Skin epidermis (tissue), 12 donors: Measurements from ENCODE around the gene RBMS1.
"Not testable (repeated sequence)": the region's sequence is repeated elsewhere in the genome, so short reads cannot be mapped to it uniquely, and the experiment has no call there.

Source experiments
- H3K27ac ChIP-seq, 21 experiments: fragments of 200-600 bp; sonication (generic) in 11 of 21; one replicate each; pipeline ENCODE4 v1.5.0; 2020; ENCODE audit warnings: mild to moderate bottlenecking in 3 of 21, inconsistent platforms in 2 of 21, moderate library complexity in 2 of 21
- H3K4me3 ChIP-seq, 7 experiments: fragments of 200-600 bp; sonication (generic) in 2 of 7; one replicate each; pipeline ENCODE4 v1.5.0; 2020; ENCODE audit warnings: inconsistent platforms in 2 of 7, mild to moderate bottlenecking in 2 of 7, moderate library complexity in 1 of 7

The RBMS1 gene

DNA sequence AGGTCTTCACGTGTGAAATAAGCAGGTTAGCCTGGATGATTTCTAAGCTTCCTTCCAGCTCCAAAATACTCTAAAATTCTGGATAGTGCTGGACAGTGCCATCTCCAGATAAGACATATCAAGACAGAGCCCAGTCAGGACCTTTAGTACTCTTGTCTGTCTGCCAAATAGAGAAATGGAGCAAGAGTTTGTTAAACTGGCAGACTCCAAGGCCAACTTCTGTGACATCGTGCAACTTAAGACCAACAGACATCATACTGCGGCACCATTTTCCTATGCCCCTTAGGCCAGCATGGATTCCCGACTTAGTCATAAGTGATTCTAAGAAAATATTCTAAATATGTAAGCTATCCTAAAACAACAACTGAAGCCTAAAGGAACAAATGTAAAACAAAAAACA, 118.6 kb downstream of the RBMS1 start:
- H3K4me3 ChIP-seq: no peak overlapping the region
- H3K27ac ChIP-seq: peak overlapping the region in 9 of 21 experiments; percentile 4 to 67 (median 52)

DNA sequence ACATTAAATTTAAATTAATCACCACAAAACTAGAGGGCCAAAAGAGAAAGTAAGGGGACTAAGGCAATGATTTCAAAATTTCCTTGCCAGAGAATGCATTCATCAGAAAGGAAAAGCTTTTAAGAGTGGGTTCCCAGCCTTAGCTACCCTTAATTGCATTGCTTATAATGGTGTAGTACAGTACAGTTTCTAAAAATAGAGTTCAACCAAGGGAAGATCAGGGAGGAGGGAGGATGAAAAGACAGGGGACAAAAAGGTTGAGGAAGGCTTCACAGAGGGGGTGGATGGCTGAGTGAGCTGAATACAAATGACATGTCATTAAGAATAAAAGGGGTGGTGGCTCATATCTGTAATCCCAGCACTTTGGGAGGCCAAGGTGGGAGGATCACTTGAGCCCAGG, 119.9 kb downstream of the RBMS1 start:
- Histone ChIP-seq H3K27ac (peak overlapping the region in 11 of 21 experiments; percentile 6 to 77 (median 31)), H3K4me3 (no peak overlapping the region)

DNA sequence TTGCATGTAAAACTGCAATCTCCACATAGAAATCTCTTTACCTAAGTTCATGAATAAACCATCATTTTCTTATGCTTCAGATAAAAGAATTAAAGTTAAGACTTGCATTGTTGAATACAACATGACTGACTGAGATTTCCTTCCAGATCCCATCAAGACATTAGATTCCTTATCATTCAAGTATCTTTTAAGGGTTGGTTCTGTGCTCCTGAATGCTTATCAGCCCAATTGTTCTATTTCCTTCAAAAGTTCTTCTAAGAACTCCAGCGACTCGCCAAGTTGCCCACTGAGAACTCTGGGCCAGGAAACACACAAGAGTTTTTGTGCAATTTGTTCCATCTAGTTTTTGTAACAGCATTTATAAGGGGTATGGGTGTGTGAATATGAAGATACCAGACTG, 120.3 kb downstream of the RBMS1 start:
- H3K4me3 ChIP-seq: no peak overlapping the region
- H3K27ac ChIP-seq: peak overlapping the region in 11 of 21 experiments; percentile 6 to 77 (median 31)

DNA sequence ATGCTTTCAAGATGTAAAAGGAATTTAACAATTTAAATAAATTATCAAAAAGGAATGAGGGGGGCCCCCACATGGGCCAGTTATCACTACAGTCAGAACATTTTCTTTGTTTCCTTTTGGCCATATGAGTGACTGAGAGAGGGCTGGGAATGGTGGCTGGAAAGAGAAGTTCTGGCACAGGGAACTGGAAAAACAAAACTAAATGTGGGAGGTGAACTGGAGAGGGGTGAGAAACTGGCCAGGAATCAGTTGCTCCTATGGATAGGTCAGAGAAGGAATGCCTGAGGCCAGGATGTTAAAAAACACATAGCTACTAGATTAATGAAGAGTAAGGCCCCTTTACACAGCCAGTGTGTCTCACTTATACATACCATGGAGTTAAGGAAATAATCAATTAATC, 121.0 kb downstream of the RBMS1 start:
- H3K27ac ChIP-seq: peak overlapping the region in 13 of 21 experiments; percentile 10 to 69 (median 32)
- no peak overlapping the region for H3K4me3 ChIP-seq

DNA sequence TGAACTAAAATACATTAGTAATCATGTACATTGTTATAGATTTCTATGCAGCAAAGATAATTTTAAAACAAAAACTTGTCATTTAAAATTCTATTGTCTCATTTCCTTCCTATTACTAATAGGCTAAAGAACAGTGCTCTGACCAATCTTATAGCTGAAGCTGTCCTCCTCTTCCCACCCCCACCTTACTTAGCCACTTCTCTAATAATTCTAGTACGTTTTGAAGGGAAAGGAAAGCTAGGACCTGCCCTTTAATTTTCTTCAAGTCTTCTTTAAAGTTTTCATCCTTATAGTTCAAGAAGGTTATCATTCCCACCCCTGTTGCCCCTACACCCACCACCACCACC, 121.6 kb downstream of the RBMS1 start:
- peak overlapping the region in 11 of 21 experiments; percentile 10 to 69 (median 44) for H3K27ac ChIP-seq
- H3K4me3 ChIP-seq: no peak overlapping the region

DNA sequence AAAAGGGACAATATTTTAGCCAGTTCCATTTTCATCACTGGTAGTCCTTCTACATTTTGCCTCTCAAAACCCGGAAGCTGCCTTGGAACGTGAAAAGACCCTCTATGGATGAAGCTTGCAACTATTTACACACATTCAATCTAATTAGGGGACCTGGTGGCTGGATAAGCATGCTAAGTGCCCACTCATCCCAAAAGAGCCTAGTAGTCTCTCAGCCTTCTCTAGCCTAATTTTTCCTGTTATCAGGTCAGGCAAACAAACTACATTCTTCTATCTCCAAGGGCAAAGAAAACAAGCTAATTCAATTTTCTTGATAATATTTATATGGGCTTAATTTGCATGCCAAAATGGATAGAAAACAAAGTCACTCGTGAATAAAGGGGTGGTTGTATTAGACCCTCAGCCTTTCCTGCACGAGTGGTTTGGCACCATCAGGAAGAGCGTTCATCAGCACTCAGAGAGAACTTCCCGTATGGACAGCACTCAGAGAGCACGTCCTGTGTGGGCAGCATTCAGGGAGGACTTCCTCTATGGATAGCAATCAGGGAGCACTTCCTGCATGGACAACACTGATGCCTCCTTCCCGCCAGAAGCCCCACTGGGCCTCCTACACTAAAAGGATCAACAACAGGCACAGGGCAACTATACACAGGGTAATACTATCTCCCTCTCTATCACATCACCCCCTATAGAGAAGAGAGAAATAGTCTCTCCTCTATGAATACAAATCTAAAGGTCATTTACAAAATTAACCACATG, 122.2 kb downstream of the RBMS1 start:
- Histone ChIP-seq H3K27ac (peak overlapping the region in 9 of 21 experiments; percentile 18 to 67 (median 44)), H3K4me3 (no peak overlapping the region)

DNA sequence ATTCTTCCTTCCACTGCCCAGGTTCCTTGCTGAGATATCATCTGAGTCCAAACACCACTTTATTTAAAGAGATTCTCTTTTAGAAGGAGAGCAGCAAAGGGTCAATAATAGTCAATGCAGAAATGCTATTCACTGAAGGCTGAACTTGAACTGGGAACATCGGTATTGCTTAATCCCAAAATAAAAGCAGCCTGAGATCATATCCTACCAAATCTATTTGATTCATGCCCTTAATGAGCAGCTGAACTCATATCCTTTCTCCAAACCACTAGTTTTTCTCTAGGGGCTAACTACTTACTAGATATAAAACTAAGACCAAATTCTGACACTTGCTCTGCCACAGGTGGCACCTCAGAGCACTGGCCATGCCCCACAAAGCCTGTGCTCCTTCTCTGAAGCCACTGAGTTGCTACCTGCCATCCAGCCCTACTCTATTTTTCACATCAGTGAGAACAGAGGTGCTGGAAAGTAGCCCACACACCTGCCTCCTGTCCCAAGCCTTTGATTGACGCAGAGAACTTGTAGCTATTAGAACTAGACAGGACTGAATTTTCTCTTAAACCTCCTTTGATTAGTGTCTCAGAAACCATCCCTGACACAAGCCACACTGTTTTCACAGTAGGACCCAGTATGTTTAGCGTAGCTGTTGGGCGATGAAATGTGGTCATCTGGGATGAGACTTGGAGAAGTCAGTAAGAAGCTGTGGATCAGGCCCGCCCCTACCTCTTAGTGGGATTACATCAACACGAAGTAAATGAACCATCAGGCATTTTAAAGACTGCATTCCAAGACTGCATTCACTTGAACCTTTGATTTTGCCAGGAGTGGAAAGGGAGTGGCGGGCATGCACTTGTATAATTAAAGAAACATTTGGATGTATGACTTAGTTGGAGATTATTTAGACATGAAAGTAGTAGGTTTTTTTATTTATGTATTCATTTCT, 124.3 kb downstream of the RBMS1 start:
- H3K27ac ChIP-seq: peak overlapping the region in 4 of 21 experiments; percentile 11 to 35 (median 22)

DNA sequence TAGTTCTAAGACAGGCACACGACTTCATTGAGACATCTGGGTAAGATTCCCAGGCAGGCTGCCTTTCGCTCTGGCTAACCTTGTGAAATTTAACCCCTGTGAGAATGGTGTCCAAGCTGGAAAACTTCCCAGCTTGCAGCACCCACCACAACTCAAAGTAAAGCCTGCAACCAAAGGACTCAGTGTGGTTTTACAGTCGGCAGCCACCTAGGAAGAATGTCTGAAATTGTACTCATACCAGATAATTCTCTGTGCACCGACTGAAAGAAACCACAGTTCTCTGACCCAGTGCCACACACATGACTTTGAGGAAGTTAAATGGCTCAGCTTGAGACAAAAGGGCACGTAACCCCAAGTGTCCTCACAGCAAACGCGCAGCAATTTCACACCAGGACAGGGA, 125.7 kb downstream of the RBMS1 start:
- Histone ChIP-seq H3K4me3 (no peak overlapping the region), H3K27ac (peak overlapping the region in 6 of 21 experiments; percentile 13 to 62 (median 34))

More for the DNA sequence above, 124.3 kb downstream of the RBMS1 start:
- no peak overlapping the region for H3K4me3 ChIP-seq

DNA sequence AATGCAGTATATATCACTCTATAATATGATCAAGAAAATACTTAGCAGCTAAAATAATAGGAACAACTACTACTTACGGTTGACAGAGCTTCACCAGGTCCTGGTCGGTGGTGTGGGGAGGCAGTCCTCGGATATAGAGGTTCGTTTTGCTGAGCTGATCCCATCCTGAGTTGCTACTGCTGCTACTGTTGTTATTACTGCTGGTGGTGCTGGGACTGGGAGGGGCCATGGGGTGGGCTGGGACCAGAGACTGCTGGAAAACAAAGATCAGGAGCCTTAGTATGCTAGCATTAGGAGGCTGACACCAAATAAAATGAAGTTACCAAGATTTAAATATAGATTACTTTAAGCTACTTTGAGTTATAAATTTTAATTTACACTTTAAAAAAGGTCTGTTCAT, 126.5 kb downstream of the RBMS1 start:
- H3K4me3 ChIP-seq: not testable (repeated sequence)
- peak overlapping the region in 2 of 21 experiments; percentile 26 to 38 for H3K27ac ChIP-seq

DNA sequence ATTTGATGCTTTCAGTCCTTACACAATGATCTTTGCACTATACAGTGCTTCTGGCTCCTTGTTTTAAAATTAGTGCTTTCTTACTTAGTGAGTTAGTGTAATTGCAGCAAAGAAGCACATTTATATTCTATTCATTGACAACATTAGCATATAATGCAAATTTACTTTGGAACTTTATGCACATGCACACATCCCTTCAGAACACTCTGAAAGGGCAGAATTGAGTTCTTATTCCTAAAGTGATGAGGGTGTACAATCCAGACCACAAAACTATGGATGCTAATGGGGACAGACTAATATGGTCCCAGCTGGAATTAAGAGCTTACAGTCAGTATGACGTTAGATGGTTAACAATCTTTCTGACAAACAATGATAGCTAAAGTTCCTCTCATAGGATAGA, 127.1 kb downstream of the RBMS1 start:
- Histone ChIP-seq H3K4me3 (no peak overlapping the region), H3K27ac (no peak overlapping the region)

DNA sequence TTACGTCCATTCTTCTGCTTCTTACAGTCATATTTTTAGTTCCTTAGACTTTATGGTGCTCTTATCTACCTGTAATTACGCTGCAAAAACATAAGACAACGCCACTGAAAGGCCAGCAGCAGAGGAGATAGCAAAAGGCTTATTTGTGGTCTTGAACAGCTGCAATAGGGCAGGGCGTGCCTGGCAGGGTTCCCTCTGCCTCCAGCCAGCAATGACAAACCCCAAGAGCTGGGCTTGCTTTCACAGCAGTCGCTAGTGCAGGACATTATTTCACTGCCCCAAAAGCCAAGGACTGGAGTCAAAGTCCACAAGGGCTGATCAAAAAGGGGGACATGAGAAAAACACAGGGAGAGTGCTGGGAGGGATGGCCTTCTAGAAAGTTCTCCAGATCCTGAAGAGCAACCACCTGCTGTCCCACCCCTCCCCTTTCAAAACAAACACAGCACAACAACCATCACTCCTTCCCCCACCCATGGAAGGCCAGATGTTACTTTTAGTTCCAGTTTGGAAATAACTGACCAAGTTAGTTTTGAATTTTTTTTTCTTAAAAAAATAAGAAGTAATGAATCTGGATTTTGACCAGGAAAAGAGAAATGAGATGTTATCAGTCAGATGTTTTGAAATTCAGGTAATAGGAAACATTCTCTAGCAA, 127.8 kb downstream of the RBMS1 start:
- Histone ChIP-seq H3K27ac (peak overlapping the region in 1 of 21 experiments; percentile 30), H3K4me3 (no peak overlapping the region)

DNA sequence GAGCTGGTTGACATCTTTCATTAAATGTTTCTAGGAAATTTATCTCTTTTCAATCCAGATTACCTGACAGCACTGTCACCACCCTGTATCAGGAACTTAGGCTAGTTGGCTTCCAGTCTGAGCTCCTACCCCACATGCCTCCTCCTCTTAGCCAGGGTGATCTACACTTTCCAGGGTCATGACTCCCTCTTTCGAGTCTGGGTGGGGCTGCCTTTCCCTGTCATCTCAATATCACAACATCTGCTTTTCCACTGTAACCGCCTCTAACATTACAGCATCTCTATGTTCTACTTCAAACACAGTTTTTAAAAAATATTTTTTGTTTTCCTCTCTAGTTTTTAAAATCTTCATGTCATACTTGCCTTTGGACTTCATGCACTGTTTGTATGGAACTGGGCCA, 129.2 kb downstream of the RBMS1 start:
- Histone ChIP-seq H3K4me3 (no peak overlapping the region), H3K27ac (peak overlapping the region in 1 of 21 experiments; percentile 12)

DNA sequence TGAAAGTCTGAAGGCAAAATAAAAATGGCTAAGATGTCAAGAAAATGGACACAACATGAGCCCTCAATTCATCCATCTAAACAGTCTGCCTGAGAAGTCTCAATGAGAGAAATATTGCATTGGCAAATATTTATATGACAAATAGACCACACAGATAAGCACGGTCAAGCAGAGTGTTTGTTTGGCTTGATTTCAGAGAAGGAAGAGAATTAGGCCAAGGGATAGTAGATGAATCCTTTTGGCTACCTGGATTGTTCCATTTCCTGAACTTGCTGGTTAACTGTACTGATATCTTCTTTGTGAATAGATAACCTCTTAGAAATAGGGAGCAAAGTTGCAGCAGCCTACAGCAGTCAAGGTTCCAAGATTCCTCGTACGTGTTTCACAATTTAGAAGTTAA, 129.6 kb downstream of the RBMS1 start:
- Histone ChIP-seq H3K27ac (peak overlapping the region in 1 of 21 experiments; percentile 12), H3K4me3 (no peak overlapping the region)

DNA sequence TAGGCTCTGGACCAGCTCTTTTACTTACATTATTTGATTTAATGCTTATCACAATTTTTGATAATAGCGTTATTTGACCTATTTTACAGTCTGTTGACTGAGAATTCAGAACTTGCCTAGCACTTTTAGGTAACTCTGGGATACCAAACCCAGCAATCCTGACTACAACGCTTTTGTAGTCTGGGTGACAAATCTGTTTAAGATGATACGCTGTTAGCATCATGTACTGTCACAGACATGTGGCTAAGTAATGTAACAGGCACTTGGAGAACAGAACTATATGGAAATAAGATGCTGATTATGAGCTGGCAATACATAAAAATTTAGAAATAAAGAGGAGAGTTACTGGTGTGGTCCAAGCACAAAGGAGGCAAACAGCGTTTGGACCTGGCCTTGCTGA, 130.6 kb downstream of the RBMS1 start:
- no peak overlapping the region for H3K4me3 ChIP-seq
- peak overlapping the region in 1 of 21 experiments; percentile 5 for H3K27ac ChIP-seq

DNA sequence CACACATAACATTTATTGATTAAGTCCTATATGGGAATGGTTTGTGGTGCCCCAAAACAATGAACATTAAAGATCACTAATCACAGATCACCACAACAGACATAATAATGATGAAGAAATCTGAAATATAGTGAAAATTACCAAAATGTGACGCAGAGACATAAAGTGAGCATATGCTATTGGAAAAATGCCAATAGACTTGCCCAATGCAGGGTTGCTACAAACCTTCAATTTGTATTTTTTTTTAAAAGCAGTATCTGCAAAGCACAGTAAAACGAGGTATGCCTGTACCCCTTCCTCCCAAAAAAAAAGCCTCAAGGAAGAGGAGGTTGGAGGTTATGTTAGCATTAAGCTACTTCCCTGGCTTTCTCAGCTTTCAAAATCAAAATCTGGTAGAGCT, 131.1 kb downstream of the RBMS1 start:
- Histone ChIP-seq H3K4me3 (no peak overlapping the region), H3K27ac (no peak overlapping the region)

DNA sequence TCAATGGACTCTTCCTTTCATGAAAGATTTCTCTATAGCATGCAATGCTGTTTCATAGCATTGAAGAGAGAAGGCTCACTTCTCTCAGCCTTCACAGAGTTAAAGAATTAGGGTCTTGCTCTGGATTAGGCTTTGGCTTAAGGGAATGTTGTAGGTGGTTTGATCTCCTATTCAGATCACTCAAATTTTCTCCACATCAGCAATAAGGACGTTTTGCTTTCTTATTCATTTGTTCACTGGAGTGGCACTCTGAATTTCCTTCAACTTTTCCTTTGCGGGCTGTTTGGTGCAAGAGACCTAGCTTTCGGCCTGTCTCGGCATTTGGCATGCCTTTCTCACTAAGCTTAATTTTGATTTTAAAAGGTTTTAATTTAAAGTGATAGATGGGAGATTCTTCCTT, 131.6 kb downstream of the RBMS1 start:
- Histone ChIP-seq H3K27ac (no peak overlapping the region), H3K4me3 (no peak overlapping the region)

DNA sequence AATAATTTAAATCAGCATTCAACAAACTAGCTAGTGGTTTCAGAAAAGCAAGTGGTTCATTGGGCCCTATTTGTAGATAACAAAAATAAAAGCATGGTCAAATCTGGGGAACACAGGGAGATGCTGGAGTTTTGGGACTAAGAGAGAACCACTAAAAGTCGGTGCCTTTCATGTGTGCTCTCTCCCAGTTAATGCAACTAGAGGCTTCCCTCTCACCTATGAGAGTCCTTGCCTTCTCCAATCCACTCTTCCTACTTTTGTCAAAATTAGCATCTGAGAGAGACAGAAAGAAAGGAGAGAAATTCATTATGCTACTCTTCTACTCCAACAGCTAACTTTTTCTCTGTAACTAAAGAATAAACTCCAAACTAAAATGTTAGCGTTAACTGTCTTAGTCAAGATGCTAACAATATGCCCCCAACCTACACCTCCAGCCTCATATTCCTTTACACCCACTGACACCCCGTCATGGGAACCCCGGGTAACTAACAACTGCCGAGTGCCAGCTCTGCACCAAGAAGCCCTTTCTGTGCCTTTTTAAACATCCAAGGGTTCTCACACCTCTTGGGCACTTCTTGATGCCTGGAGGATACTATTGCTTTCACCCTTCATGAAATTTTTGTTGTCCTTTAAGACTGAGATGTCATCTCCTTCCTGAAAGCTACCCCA, 133.4 kb downstream of the RBMS1 start:
- Histone ChIP-seq H3K4me3 (no peak overlapping the region), H3K27ac (no peak overlapping the region)

DNA sequence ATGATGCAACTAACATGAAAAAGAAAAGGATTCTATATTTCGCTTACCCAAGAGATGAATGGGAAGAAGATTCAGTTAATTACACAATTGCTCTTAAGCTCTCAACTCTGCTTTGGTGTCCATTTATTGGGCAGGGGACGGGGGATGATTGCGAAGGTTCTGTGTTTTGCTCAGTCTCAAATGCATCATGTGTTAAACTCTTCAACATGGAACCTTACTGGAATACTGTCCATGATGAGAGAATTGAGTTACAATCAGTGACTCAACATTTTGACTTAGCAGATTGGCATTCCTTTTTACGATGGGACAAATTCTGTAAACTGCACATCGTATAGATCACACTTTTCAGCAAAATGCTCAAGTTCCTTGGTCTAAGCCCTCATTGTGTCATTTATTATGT, 135.6 kb downstream of the RBMS1 start:
- H3K27ac ChIP-seq: no peak overlapping the region
- H3K4me3 ChIP-seq: no peak overlapping the region

DNA sequence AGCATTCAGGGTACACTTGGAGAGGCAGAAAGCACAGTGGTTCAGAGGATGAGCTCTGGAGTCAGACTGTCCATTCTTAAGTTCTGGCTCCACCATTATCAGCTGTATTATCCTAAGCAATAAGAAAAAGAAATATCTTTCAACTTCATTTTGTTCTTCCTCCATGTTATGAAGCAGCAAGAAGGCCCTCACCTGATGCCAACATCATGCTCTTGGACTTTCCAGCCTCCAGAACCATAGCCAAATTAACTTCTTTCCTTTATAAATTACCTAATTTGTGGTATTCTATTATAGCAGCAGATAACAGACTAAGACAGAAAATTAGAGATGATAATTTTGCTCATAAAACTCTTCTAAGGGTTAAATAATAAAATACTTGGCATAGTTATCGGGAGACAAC, 137.1 kb downstream of the RBMS1 start:
- Histone ChIP-seq H3K27ac (no peak overlapping the region), H3K4me3 (no peak overlapping the region)

DNA sequence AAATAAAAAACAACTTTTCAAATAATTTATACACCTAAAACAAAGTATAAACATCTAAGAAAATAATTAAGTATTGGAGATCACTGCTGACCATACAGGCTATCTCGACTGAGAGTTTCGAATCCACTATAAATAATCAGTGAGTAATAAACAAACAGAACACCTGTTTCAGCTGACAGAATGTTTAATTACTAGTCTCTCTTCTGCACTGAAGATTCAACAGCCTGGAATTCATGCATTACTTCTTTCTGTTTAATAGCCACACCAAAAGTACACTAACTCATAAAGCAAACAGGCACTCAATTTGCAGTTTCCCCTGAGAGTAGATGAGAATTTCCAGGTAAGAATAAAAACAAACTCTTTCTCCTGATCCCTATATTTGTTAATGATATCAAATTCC, 138.5 kb downstream of the RBMS1 start:
- no peak overlapping the region for H3K4me3 ChIP-seq
- no peak overlapping the region for H3K27ac ChIP-seq
